WTC11 (cell line): ENCODE measurements around the gene DLGAP5.

ENCODE experiments used
- ETV6 ChIP-seq: sonication (generic); formaldehyde crosslinking; IDR thresholded peaks from 2 replicates; pipeline ENCODE4 v1.8.1; 2022; ENCODE audit warnings: mild to moderate bottlenecking, missing genetic modification reagents
- GABPB1 ChIP-seq: sonication (generic); formaldehyde crosslinking; IDR thresholded peaks from 2 replicates; pipeline ENCODE4 v1.8.1; 2023; ENCODE audit warnings: mild to moderate bottlenecking, missing genetic modification reagents
- KAT7 ChIP-seq: sonication (generic); formaldehyde crosslinking; IDR thresholded peaks from 2 replicates; pipeline ENCODE4 v1.8.1; 2023; ENCODE audit warnings: missing genetic modification reagents, mild to moderate bottlenecking, borderline replicate concordance
- NFE2L1 ChIP-seq: sonication (generic); formaldehyde crosslinking; IDR thresholded peaks from 2 replicates; pipeline ENCODE4 v1.8.1; 2023; ENCODE audit warnings: missing genetic modification reagents
- SMAD3 ChIP-seq: sonication (generic); formaldehyde crosslinking; IDR thresholded peaks from 2 replicates; pipeline ENCODE4 v1.8.0; 2022; ENCODE audit warnings: missing genetic modification reagents, mild to moderate bottlenecking, borderline replicate concordance
- TP53 ChIP-seq: sonication (generic); formaldehyde crosslinking; IDR thresholded peaks from 2 replicates; pipeline ENCODE4 v1.8.1; 2023; ENCODE audit warnings: mild to moderate bottlenecking, missing genetic modification reagents
- ZNF138 ChIP-seq: sonication (generic); formaldehyde crosslinking; conservative IDR thresholded peaks from 2 replicates; pipeline ENCODE4 v1.8.1; 2022; ENCODE audit warnings: mild to moderate bottlenecking, moderate library complexity, missing genetic modification reagents
- ZNF416 ChIP-seq: fragments of 250-450 bp; sonication (Bioruptor Pico); IDR thresholded peaks from 2 replicates; pipeline ENCODE4 v1.9.0; 2021; ENCODE audit warnings: mild to moderate bottlenecking, inconsistent platforms
- ZNF423 ChIP-seq: fragments of 250-450 bp; sonication (Bioruptor Pico); IDR thresholded peaks from 2 replicates; pipeline ENCODE4 v2.1.2; 2022; ENCODE audit warnings: mild to moderate bottlenecking, moderate library complexity
- TF ChIP-seq, protein P1 (sequence below): fragments of 200-600 bp; IDR thresholded peaks from 2 replicates; pipeline ENCODE4 v1.8.0; 2022; ENCODE audit warnings: antibody characterized with exemption
- TF ChIP-seq, protein P2 (sequence below): sonication (generic); formaldehyde crosslinking; IDR thresholded peaks from 2 replicates; pipeline ENCODE4 v1.8.0; 2022; ENCODE audit warnings: mild to moderate bottlenecking, missing genetic modification reagents
- TF ChIP-seq, protein P3 (sequence below): fragments of 250-450 bp; sonication (Bioruptor Pico); IDR thresholded peaks from 2 replicates; pipeline ENCODE4 v1.9.0; 2021; ENCODE audit warnings: mild to moderate bottlenecking
- TF ChIP-seq, protein P4 (sequence below): sonication (generic); formaldehyde crosslinking; conservative IDR thresholded peaks from 2 replicates; pipeline ENCODE4 v1.8.1; 2022; ENCODE audit warnings: mild to moderate bottlenecking, missing genetic modification reagents

DNA sequence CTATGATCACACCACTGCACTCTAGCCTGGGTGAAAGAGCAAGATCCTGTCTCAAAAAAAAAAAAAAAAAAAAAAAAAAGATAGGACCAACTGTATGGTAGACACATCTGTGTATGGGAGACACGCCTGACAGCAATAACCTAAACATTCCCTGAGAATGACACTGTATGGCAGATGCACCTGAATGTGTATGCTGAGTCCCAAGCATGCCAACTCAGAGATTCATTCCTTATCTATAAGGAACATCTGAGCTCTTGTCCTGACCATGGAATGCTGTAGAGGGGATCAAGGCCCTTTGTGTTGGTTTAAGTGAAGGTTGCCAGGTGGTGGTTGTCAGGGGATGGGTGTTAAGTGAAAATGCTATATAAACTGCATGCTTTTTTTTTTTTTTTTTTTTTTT lies 81.5 kb downstream of the DLGAP5 start:
- TF ChIP-seq, protein P1, sequence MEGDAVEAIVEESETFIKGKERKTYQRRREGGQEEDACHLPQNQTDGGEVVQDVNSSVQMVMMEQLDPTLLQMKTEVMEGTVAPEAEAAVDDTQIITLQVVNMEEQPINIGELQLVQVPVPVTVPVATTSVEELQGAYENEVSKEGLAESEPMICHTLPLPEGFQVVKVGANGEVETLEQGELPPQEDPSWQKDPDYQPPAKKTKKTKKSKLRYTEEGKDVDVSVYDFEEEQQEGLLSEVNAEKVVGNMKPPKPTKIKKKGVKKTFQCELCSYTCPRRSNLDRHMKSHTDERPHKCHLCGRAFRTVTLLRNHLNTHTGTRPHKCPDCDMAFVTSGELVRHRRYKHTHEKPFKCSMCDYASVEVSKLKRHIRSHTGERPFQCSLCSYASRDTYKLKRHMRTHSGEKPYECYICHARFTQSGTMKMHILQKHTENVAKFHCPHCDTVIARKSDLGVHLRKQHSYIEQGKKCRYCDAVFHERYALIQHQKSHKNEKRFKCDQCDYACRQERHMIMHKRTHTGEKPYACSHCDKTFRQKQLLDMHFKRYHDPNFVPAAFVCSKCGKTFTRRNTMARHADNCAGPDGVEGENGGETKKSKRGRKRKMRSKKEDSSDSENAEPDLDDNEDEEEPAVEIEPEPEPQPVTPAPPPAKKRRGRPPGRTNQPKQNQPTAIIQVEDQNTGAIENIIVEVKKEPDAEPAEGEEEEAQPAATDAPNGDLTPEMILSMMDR = no peak
- no peak for TF ChIP-seq TP53 (CRISPR knock-in tag)
- TF ChIP-seq, protein P2, sequence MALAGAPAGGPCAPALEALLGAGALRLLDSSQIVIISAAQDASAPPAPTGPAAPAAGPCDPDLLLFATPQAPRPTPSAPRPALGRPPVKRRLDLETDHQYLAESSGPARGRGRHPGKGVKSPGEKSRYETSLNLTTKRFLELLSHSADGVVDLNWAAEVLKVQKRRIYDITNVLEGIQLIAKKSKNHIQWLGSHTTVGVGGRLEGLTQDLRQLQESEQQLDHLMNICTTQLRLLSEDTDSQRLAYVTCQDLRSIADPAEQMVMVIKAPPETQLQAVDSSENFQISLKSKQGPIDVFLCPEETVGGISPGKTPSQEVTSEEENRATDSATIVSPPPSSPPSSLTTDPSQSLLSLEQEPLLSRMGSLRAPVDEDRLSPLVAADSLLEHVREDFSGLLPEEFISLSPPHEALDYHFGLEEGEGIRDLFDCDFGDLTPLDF (CRISPR knock-in tag) = no peak
- TF ChIP-seq ZNF423 (CRISPR knock-in tag) = no peak
- no peak for TF ChIP-seq ZNF138 (CRISPR knock-in tag)
- TF ChIP-seq, protein P3, sequence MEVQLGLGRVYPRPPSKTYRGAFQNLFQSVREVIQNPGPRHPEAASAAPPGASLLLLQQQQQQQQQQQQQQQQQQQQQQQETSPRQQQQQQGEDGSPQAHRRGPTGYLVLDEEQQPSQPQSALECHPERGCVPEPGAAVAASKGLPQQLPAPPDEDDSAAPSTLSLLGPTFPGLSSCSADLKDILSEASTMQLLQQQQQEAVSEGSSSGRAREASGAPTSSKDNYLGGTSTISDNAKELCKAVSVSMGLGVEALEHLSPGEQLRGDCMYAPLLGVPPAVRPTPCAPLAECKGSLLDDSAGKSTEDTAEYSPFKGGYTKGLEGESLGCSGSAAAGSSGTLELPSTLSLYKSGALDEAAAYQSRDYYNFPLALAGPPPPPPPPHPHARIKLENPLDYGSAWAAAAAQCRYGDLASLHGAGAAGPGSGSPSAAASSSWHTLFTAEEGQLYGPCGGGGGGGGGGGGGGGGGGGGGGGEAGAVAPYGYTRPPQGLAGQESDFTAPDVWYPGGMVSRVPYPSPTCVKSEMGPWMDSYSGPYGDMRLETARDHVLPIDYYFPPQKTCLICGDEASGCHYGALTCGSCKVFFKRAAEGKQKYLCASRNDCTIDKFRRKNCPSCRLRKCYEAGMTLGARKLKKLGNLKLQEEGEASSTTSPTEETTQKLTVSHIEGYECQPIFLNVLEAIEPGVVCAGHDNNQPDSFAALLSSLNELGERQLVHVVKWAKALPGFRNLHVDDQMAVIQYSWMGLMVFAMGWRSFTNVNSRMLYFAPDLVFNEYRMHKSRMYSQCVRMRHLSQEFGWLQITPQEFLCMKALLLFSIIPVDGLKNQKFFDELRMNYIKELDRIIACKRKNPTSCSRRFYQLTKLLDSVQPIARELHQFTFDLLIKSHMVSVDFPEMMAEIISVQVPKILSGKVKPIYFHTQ (CRISPR knock-in tag) = no peak
- TF ChIP-seq GABPB1 = no peak
- TF ChIP-seq SMAD3 (CRISPR knock-in tag) = no peak
- TF ChIP-seq ETV6 (CRISPR knock-in tag) = no peak
- TF ChIP-seq NFE2L1 (CRISPR knock-in tag) = no peak
- no peak for TF ChIP-seq ZNF416 (CRISPR knock-in tag)
- no peak for TF ChIP-seq KAT7 (CRISPR knock-in tag)
- TF ChIP-seq, protein P4, sequence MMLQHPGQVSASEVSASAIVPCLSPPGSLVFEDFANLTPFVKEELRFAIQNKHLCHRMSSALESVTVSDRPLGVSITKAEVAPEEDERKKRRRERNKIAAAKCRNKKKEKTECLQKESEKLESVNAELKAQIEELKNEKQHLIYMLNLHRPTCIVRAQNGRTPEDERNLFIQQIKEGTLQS (CRISPR knock-in tag) = no peak
